ENCODE data around the gene INTS7.

The INTS7 gene, protein sequence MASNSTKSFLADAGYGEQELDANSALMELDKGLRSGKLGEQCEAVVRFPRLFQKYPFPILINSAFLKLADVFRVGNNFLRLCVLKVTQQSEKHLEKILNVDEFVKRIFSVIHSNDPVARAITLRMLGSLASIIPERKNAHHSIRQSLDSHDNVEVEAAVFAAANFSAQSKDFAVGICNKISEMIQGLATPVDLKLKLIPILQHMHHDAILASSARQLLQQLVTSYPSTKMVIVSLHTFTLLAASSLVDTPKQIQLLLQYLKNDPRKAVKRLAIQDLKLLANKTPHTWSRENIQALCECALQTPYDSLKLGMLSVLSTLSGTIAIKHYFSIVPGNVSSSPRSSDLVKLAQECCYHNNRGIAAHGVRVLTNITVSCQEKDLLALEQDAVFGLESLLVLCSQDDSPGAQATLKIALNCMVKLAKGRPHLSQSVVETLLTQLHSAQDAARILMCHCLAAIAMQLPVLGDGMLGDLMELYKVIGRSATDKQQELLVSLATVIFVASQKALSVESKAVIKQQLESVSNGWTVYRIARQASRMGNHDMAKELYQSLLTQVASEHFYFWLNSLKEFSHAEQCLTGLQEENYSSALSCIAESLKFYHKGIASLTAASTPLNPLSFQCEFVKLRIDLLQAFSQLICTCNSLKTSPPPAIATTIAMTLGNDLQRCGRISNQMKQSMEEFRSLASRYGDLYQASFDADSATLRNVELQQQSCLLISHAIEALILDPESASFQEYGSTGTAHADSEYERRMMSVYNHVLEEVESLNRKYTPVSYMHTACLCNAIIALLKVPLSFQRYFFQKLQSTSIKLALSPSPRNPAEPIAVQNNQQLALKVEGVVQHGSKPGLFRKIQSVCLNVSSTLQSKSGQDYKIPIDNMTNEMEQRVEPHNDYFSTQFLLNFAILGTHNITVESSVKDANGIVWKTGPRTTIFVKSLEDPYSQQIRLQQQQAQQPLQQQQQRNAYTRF

GRCh38 chr1:212035123-212035834, at the start of gene INTS7, which contains the start of gene DTL:
Gene INTS7, minus strand, starts transcription at chr1:212035557. Its CDS starts 120 bp downstream, at chr1:212035437.
Gene DTL, plus strand, starts transcription at chr1:212035748. Its CDS starts 143 bp downstream, at chr1:212035891.
- peak; percentile 99 for DNase-seq

DNA sequence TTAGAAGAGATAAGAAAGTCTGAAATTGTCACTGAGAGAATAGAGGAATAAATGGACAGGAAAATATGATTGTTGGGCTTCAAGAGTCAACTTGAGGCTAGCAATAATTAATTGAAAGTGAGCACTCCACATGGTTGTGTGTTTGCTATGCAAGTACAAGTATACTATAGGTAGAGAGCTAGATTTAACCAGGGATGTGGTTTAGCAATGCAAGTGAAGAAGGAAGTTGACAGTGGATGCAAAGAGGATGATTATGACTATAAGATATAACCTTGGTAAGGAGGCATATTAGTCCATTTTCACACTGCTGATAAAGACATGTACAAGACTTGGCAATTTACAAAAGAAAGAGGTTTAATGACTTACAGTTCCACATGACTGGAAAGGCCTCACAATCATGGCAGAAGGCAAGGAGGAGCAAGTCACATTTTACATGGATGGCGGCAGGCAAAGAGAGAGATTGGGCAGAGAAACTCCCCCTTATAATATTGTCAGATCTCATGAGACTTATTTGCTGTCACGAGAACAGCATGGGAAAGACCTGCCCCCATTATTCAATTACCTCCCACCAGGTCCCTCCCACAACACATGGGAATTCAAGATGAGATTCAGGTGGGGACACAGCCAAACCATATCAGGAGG, 47.5 kb upstream of the INTS7 start:
- DNase-seq = no peak

DNA sequence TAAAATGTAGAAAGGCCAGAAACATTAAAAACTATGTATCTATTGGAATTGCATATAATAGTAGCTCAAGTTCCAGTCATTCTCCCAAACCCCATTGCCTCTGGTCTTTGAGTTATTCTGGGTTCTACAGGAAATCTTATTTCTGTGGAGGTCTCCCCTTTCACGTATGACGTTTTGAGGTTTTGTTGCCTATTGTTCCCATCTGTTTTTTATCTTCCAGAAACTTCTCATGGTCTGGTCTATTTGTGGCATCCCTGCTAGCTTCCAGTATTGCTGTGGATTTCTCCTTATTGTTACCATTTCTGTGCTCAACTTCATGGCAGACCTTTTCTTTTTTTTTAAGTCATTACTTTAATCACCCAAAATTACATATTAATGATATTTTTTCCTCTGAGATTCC, 43.5 kb upstream of the INTS7 start:
- DNase-seq = no peak

DNA sequence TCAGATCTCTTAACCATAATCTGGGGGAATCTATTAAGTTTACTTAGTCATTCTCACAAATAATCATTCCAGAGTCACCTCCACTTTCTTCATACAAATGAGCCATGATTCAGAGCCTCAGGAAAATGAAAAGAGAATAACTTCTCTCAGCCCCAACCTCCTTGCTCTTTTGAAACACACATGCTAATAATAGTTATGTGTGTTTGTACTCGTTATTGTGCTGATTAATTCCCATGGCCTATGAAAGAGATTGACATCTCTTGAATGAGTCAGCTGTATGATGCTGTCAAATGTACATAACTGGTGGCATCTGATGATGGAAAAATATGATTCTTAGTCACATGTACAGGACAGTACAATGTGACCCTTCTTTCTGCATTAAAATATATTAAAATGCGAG, 41.7 kb upstream of the INTS7 start:
- DNase-seq = no peak

GRCh38 chr1:212074856-212075255, 39.5 kb upstream of the INTS7 start:
- DNase-seq = no peak

DNA sequence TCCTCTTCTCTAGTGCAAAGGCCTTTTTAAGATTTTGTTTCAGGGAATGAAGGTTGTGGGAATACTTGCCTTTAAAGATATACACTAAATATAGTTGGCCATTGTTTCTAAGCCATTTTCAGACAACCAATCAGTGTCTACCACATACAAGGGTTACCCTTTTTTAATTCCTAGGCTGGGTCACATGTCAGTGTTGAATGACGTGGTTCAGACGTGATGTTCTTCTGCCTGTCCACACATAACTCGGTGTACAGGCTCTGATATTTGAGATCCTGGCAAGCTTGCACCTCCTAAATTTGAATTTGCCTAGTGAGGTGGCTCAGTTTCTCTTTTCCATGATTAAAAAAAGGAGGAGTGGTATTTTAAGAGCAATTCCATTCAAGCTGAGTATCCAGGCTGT, 39.0 kb upstream of the INTS7 start:
- DNase-seq = no peak

DNA sequence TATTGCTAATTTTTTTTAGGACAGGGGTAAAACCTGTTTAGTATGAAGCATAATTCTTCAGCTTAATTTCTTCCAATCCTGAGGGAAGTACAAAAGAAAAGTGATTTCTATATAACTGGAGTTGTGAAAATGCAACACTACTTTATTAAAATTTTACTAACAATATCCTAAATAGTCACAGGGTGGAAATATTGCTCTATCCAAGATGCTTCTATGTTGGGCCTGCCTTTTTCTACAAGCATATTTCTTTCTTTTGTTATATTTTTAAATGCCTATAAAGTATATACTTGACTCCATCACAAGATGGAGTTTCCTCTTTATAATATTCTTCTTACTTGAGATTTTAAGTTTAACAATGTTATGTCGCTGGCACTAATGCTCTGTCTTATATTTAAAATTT, 38.1 kb upstream of the INTS7 start:
- no peak for DNase-seq

- DNase-seq = no peak
Observed at GRCh38 chr1:212072047-212072446, 36.7 kb upstream of the INTS7 start.

DNA sequence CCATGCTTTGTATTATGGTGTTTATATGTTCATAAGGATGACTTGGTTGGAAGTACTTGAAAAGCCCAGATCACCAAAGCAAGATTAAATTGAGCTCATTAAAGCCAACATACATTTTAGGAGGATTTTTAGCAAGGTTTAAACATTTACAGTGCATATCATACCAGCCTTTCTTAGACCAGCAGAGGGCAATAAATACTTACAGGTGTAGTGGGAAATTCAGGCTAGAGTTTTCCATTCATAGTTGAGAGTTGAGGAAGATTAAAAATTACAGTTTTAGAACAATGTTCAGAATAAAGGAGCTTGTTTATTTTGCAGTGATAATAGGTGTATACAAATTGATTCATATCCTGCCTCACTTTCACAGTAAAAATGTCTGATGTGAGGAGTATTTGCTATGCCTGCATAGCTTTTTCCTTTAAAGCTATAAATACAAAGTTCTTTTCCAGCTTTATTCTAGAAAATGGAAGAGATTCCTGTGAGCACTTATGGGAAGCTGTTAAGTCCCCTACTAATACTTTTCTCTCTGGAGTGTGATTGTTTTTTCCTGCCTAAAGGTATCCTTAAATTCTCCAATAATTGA, 35.5 kb upstream of the INTS7 start:
- no peak for DNase-seq

- no peak for DNase-seq
Observed at GRCh38 chr1:212067787-212068186, 32.4 kb upstream of the INTS7 start.

DNA sequence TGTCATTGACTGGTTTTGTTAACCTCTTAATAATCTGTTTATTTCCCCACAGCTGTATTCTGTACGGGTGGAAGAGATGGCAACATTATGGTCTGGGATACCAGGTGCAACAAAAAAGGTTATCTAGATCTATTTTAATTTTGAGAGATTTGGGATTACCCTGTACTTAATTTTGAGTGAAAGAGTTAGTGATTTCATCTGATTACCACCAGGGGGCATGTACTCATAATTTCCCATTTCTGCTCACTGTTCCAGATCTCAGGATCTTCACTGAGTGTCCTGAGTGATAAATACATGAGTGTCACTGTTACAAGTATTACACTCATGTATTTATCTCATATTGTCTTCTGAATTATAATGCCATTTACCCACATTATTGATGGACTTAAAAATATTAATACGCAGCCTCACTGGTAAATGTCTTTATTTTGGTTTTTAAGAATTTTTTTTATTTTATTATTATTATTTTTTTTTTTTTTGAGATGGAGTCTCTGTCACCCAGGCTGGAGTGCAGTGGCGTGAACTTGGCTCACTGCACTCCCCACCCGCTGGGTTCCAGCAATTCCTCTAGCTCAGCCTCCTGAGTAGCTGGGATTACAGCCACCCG, 27.6 kb upstream of the INTS7 start:
- no peak for DNase-seq

DNA sequence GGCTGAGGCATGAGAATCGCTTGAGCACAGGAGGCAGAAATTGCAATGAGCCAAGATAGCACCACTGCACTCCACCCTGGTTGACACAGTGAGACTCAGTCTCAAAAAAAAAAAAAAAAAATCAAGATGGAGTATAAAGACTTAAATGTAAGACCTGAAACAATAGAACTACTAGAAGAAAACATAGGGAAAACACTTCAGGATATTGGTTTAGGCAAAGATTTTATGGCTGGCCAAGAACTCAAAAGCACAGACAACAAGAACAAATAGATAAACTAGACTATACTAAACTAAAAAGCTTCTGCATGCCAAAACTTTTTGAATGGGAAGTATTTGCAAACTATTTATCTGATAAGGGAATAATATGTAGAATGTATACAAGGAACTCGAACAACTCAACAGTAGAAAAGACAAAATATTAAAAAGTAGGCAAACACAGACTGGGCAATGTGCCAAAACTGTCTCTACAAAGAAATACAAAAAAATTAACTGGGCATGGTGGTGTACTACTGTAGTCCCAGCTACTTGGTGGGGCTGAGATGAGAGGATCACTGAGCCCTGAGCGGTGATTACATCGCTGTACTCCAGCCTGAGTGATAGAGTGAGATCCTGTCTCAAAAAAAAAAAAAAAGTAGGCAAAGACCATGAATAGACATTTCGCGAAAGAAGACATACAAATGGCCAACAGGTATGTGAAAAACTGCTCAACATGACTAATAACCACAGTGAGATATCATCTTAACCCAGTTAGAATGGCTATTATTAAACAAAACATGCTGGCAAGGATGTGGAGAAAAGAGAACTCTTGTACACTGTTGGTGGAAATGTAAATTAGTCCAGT, 25.5 kb upstream of the INTS7 start:
- no peak for DNase-seq

DNA sequence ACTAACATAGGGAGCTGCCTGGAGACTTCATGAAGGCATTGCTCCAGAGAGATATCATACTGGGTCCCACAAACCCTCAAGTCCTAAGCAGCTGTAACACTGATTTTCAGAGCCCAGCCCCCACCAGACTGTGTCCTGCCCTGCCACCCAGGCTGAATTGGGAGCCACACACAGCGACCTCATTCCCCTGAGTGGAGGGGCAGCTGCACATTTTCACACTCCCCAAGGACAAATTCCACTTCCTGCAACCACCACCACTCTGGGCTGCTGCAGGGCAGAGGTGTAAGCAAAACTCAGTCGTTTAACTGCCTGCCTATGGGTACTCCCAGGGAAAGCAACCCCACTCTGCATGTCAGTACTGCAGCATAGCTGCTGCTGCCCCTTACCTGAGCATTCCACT, 20.0 kb upstream of the INTS7 start:
- DNase-seq = no peak

DNA sequence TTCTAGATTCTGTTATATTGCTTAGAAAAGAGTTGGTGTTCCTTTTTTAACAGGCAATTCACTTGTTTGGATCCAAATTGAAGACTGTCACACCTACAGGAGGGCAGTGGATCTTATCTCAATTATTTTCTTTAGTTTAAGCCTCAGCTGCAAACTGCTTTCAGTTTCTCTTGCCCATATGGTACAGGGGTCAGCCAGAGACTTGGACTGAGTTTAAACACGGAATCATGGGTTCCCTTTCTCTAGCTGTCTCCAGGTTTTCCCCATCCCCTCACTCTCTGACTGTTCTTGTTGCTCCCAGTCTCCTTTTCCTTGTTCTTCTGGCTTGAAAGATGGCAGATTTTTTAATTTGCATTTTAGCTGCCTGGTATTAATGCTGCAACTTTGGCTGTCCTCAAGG, 18.6 kb upstream of the INTS7 start:
- no peak for DNase-seq

GRCh38 chr1:212045981-212046380, 10.6 kb upstream of the INTS7 start:
- DNase-seq = no peak

DNA sequence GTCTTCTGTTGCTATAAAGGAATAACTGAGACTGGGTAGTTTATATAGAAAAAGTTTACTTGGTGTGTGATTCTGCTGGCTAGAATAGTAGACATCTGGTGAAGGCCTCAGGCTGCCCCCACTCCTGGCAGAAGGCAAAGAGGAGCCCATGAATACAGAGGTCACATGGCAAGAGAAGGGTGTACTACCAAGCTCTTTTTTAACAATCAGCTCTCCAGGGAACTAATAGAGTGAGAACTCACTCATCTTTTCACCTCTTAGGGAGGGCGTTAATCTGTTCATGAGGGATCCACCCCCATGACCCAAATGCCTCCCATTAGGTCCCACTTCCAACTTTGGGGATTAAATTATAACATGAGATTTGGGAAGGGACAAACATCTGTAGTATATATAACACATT, 9.5 kb upstream of the INTS7 start:
- DNase-seq = no peak

DNA sequence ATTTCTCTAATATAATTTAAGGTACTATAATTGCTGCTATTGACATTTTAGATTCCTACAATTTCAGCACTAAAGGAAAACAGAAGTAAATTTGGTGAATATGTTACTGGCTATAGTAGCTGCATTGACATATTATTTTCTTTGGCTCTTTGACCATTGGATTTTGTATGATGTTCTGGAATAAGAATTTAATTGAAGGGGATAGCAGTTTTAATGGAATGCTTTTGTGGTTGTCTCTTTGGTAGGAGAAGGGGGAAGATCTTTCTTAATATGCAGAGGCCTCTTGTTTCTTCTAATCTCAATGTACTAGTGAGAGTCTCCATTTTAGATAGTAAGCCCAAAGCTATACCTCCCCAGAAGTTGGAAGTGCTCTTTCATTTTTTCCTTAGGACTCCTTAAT, 7.1 kb upstream of the INTS7 start:
- DNase-seq = no peak

GRCh38 chr1:212040629-212041412, 5.5 kb upstream of the INTS7 start:
- DNase-seq = no peak

DNA sequence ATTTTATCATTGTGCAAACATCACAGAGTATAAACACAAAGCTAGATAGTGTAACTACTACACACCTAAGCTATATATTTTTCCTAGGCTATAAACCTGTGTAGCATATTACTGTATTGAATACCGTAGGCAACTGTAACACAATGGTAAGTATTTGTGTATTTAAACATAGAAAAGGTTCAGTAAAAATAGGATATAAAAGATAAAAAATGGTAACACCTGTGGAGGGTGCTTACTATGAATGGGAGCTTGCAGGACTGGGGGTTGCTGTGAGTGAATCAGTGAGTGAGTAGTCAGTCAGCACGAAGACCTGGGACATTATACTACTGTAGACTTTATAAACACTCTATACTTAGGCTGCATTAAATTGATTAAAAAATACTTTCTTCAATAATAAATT, 4.3 kb upstream of the INTS7 start:
- DNase-seq = no peak

DNA sequence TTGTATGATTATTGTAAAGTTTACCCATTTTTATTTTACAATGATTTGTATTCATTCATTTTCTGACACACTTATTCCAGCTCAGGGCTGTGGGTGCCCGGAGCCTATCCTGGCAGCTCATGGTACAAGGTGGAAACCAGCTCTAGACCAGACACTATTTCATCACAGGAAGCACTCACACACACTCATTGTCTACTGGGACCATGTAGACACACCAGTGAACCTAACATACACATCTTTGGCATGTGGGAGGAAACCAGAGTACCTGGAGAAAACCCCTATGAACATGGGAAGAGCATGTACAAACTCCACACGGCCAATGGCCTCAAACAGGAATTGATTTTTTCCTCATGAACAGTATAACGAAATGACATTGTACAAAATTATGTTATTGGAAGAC, 2.5 kb upstream of the INTS7 start:
- no peak for DNase-seq

All from NK-92 treated with Interleukin-12 subunit alpha and Interleukin-12 subunit beta, amount 100 ng/mL, for 24 hours (cell line).